ENCODE results near the gene ELL. TPM values are rescaled to one million over a fixed set of nuclear protein-coding genes. Genes with fewer than 3 reads are reported as not detected.
"Not testable (repeated sequence)": the region's sequence is repeated elsewhere in the genome, so short reads cannot be mapped to it uniquely, and the experiment has no call there.

ELL gene
- total and polyA plus RNA-seq, 2 donors (not counting 3 experiments of a cell fraction or from before 2014, with no cell fraction given), result 9.9 to 18.2 TPM

DNA sequence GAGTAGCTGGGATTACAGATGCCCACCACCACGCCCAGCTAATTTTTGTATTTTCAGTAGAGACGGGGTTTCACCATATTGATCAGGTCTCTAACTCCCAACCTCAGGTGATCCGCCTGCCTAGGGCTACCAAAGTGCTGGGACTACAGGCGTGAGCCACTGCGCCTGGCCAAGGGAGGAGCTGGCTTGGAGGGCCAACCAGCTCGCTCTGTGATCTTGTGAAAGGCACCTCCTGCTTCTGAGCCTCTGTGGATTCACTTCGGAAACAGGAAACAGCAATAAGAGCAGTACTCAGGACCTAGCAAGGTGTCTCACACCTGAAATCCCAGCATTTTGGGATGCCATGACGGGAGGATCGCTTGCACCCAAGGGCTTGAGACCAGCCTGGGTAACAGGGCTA lies 2.0 kb upstream of the ELL start:
- ChIA-PET POLR2A (no interaction called here), CTCF (interaction anchor here (1.5 kb wide), 1 partner anchor 35 kb away, joined by 3 read pairs; no protein-coding TSS in a partner anchor)
- FAIRE-seq, result no peak

DNA sequence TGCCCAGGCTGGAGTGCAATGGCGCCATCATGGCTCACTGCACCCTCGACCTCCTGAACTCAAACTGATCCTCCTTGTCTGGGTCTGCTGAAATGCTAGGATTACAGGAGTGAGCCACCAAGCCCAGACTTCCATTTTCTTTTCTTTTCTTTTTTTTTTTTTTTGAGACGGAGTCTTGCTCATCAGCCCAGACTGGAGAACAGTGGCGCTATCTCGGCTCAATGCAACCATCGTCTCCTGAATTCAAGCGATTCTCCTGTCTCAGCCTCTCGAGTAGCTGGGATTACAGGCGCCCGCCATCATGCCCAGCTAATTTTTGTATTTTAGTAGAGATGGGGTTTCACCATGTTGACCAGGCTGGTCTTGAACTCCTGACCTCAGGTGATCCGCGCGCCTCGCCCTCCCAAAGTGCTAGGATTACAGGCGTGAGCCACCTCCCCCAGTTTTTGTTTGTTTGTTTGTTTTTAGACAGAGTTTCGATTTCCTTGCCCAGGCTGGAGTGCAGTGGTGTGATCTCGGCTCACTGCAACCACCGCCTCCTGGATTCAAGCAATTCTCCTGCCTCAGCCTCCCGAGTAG lies 1.1 kb upstream of the ELL start:
- BruUV-seq (replicated peaks); DNase-seq (ENCODE audit: low read depth, low spot score); H3K27me3 ChIP-seq (ENCODE audit: control insufficient read depth in 2 of 2, insufficient read depth in 2 of 2, low read length in 2 of 2); H3K9me1 ChIP-seq (replicated peaks; ENCODE audit: control insufficient read depth, extremely low read depth, insufficient read depth, low read length); dilution Hi-C loops (cut with MboI; ENCODE audit: extremely low pct_ligation_motif_present, low sequenced_read_pairs); H3K9me3 ChIP-seq (replicated peaks; ENCODE audit: control insufficient read depth, insufficient read depth, low read length); H3K27ac ChIP-seq (ENCODE audit: insufficient read depth, low read depth, low read length); H3K36me3 ChIP-seq (ENCODE audit: control insufficient read depth in 2 of 2, extremely low read depth in 1 of 2, insufficient read depth in 2 of 2, low read length in 2 of 2); H4K20me1 ChIP-seq (replicated peaks; ENCODE audit: control insufficient read depth, extremely low read depth, insufficient read depth, low read length); FAIRE-seq: not testable (repeated sequence)
- H3K9ac ChIP-seq (replicated peaks; ENCODE audit: extremely low read depth, insufficient read depth, low read length), result peak overlapping the region; percentile 11
- peak overlapping the region; percentile 12 for H2AFZ ChIP-seq (ENCODE audit: low read depth, low read length)
- H3K4me2 ChIP-seq (ENCODE audit: insufficient read depth, low read length), result peak overlapping the region; percentile 42
- H3K4me3 ChIP-seq (replicated peaks in 1 of 3; ENCODE audit: insufficient read depth in 1 of 3, low read depth in 1 of 3, low read length in 3 of 3), result peak overlapping the region in 1 of 3 experiments; percentile 5
- CTCF ChIA-PET, result interaction anchor here (0.8 to 3.6 kb wide), 6 partner anchors 16 to 324 kb away, joined by 3 to 25 read pairs (median 4); partner anchors contain the start of genes KXD1 and REX1BD
- POLR2A ChIA-PET, result interaction anchor here (2.1 kb wide), 1 partner anchor 48 kb away, joined by 5 read pairs; the partner anchor contains the start of gene UBA52
- H3K4me1 ChIP-seq (ENCODE audit: control insufficient read depth, extremely low read depth, insufficient read depth, low read length), result peaks cover 12% of the 10 kb centered on the region
- peaks cover 37% of the 10 kb centered on the region for H3K79me2 ChIP-seq (ENCODE audit: control insufficient read depth, insufficient read depth, low read length)
- intact Hi-C loops (cut with micrococcal nuclease), result loop anchor here (1.0 kb wide), 4 partner anchors 21 to 66 kb away; partner anchors contain the start of genes KXD1 and UBA52

More for the DNA sequence above, 2.0 kb upstream of the ELL start:
- Histone ChIP-seq H3K4me2 (ENCODE audit: insufficient read depth, low read length) (no peak overlapping the region), H3K79me2 (ENCODE audit: control insufficient read depth, insufficient read depth, low read length) (peaks cover 28% of the 10 kb centered on the region), H3K36me3 (ENCODE audit: control insufficient read depth in 2 of 2, extremely low read depth in 1 of 2, insufficient read depth in 2 of 2, low read length in 2 of 2) (no peaks in the 10 kb centered on the region), H4K20me1 (replicated peaks; ENCODE audit: control insufficient read depth, extremely low read depth, insufficient read depth, low read length) (no peaks in the 10 kb centered on the region), H3K4me1 (ENCODE audit: control insufficient read depth, extremely low read depth, insufficient read depth, low read length) (peaks cover 12% of the 10 kb centered on the region), H3K9ac (replicated peaks; ENCODE audit: extremely low read depth, insufficient read depth, low read length) (no peak overlapping the region), H2AFZ (ENCODE audit: low read depth, low read length) (no peak overlapping the region), H3K4me3 (replicated peaks in 1 of 3; ENCODE audit: insufficient read depth in 1 of 3, low read depth in 1 of 3, low read length in 3 of 3) (no peak overlapping the region), H3K27ac (ENCODE audit: insufficient read depth, low read depth, low read length) (no peak overlapping the region), H3K27me3 (ENCODE audit: control insufficient read depth in 2 of 2, insufficient read depth in 2 of 2, low read length in 2 of 2) (no peaks in the 10 kb centered on the region), H3K9me1 (replicated peaks; ENCODE audit: control insufficient read depth, extremely low read depth, insufficient read depth, low read length) (no peaks in the 10 kb centered on the region), H3K9me3 (replicated peaks; ENCODE audit: control insufficient read depth, insufficient read depth, low read length) (no peaks in the 10 kb centered on the region)
- DNase-seq (ENCODE audit: low read depth, low spot score), result no peak
- dilution Hi-C loops (cut with MboI; ENCODE audit: extremely low pct_ligation_motif_present, low sequenced_read_pairs) (no loop called here), intact Hi-C loops (cut with micrococcal nuclease) (no loop called here)
- TF ChIP-seq POLR2A (IDR thresholded peaks at IDR 0.05; ENCODE audit: low read depth, low read length) (no peak), GATA2 (IDR thresholded peaks at IDR 0.05; ENCODE audit: insufficient read depth, insufficient read length, low read depth, low read length) (no peak), POLR2AphosphoS5 (IDR thresholded peaks at IDR 0.05; ENCODE audit: insufficient read depth, low read depth, low read length) (no peak), JUN (IDR thresholded peaks at IDR 0.05; ENCODE audit: borderline replicate concordance, insufficient read depth, insufficient read length, low read depth) (no peak), MYC (IDR thresholded peaks at IDR 0.05; ENCODE audit: low read depth, low read length) (no peak), FOS (IDR thresholded peaks at IDR 0.05; ENCODE audit: borderline replicate concordance, insufficient read depth, low read length) (no peak), EZH2 (IDR thresholded peaks at IDR 0.05; ENCODE audit: borderline replicate concordance, low read depth, low read length, severe bottlenecking) (no peak)
- TF ChIP-seq, protein P1, sequence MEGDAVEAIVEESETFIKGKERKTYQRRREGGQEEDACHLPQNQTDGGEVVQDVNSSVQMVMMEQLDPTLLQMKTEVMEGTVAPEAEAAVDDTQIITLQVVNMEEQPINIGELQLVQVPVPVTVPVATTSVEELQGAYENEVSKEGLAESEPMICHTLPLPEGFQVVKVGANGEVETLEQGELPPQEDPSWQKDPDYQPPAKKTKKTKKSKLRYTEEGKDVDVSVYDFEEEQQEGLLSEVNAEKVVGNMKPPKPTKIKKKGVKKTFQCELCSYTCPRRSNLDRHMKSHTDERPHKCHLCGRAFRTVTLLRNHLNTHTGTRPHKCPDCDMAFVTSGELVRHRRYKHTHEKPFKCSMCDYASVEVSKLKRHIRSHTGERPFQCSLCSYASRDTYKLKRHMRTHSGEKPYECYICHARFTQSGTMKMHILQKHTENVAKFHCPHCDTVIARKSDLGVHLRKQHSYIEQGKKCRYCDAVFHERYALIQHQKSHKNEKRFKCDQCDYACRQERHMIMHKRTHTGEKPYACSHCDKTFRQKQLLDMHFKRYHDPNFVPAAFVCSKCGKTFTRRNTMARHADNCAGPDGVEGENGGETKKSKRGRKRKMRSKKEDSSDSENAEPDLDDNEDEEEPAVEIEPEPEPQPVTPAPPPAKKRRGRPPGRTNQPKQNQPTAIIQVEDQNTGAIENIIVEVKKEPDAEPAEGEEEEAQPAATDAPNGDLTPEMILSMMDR (IDR thresholded peaks at IDR 0.05; ENCODE audit: extremely low read depth in 1 of 2, insufficient read depth in 1 of 2, low read depth in 1 of 2, low read length in 2 of 2), result no peak
- TF ChIP-seq, protein P2, sequence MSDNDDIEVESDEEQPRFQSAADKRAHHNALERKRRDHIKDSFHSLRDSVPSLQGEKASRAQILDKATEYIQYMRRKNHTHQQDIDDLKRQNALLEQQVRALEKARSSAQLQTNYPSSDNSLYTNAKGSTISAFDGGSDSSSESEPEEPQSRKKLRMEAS (IDR thresholded peaks at IDR 0.05; ENCODE audit: insufficient read depth, insufficient read length), result no peak
- no TSS peak for BruUV-seq (replicated peaks)
